ENCODE data around the gene TAF12. TPM values are rescaled to one million over a fixed set of nuclear protein-coding genes. Genes with fewer than 3 reads are reported as not detected.
"Not testable (repeated sequence)": the region's sequence is repeated elsewhere in the genome, so short reads cannot be mapped to it uniquely, and the experiment has no call there.

Gene TAF12
- total RNA-seq, 1 donor from 2014 or later: 32.2 TPM

DNA sequence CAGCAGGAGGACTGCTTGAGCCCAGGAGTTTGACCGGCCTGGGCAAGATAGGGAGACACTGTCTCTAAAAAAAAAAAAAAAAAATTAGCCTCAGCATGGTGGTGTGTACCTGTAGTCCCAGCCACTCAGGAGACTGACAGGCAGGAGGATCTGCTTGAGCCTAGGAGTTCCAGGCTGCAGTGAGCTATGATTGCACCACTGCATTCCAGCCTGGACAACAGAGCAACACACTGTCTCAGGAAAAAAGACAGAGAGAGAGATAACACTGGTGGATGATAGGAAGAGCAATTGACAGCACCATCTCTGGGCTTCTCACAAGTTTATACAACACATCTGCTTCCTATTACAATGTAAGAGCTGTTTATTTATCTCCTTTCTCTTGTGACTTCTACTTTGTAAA, 3.2 kb upstream of the TAF12 start:
- intact Hi-C loops (cut with DNase I): loop anchor here (5.0 to 10.0 kb wide), 3 partner anchors 269 to 481 kb away; partner anchors contain the start of genes ATP5IF1, DNAJC8 and EPB41
- H3K4me1 ChIP-seq: peaks cover 3 to 28% of the 10 kb centered on the region in 2 donors

GRCh38 chr1:28645406-28645805, 2.5 kb upstream of the TAF12 start:
- H3K9me3 ChIP-seq; H3K27me3 ChIP-seq; DNase-seq (ENCODE audit: low spot score in 2 of 2); H3K4me3 ChIP-seq; H3K36me3 ChIP-seq: not testable (repeated sequence)
- peaks cover 3 to 29% of the 10 kb centered on the region in 2 donors for H3K4me1 ChIP-seq
- H3K27ac ChIP-seq: peak overlapping the region in 1 of 2 donors; percentile 8
- intact Hi-C loops (cut with DNase I): loop anchor here (5.0 to 10.0 kb wide), 3 partner anchors 269 to 482 kb away; partner anchors contain the start of genes ATP5IF1, DNAJC8 and EPB41

More for the DNA sequence above, 3.2 kb upstream of the TAF12 start:
- DNase-seq (ENCODE audit: low spot score in 2 of 2): no peak
- TF ChIP-seq, protein P1, sequence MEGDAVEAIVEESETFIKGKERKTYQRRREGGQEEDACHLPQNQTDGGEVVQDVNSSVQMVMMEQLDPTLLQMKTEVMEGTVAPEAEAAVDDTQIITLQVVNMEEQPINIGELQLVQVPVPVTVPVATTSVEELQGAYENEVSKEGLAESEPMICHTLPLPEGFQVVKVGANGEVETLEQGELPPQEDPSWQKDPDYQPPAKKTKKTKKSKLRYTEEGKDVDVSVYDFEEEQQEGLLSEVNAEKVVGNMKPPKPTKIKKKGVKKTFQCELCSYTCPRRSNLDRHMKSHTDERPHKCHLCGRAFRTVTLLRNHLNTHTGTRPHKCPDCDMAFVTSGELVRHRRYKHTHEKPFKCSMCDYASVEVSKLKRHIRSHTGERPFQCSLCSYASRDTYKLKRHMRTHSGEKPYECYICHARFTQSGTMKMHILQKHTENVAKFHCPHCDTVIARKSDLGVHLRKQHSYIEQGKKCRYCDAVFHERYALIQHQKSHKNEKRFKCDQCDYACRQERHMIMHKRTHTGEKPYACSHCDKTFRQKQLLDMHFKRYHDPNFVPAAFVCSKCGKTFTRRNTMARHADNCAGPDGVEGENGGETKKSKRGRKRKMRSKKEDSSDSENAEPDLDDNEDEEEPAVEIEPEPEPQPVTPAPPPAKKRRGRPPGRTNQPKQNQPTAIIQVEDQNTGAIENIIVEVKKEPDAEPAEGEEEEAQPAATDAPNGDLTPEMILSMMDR (IDR thresholded peaks at IDR 0.05): no peak
- Histone ChIP-seq H3K27ac (peak overlapping the region in 1 of 2 donors; percentile 8), H3K4me3 (no peak overlapping the region), H3K27me3 (no peaks in the 10 kb centered on the region), H3K9me3 (no peaks in the 10 kb centered on the region), H3K36me3 (no peaks in the 10 kb centered on the region)

- Histone ChIP-seq H3K36me3 (no peaks in the 10 kb centered on the region), H3K27ac (peak overlapping the region; percentile 92), H3K4me3 (peak overlapping the region; percentile 67 to 76), H3K4me1 (peaks cover 3 to 29% of the 10 kb centered on the region in 2 donors), H3K27me3 (no peaks in the 10 kb centered on the region), H3K9me3 (no peaks in the 10 kb centered on the region)
- no peak for DNase-seq (ENCODE audit: low spot score in 2 of 2)
- TF ChIP-seq, protein P1 (IDR thresholded peaks at IDR 0.05): no peak
- intact Hi-C loops (cut with DNase I): loop anchor here (5.0 to 10.0 kb wide), 3 partner anchors 243 to 410 kb away; partner anchors contain the start of genes ATP5IF1, DNAJC8 and EPB41
Measured at GRCh38 chr1:28644494-28644893, 1.6 kb upstream of the TAF12 start.

DNA sequence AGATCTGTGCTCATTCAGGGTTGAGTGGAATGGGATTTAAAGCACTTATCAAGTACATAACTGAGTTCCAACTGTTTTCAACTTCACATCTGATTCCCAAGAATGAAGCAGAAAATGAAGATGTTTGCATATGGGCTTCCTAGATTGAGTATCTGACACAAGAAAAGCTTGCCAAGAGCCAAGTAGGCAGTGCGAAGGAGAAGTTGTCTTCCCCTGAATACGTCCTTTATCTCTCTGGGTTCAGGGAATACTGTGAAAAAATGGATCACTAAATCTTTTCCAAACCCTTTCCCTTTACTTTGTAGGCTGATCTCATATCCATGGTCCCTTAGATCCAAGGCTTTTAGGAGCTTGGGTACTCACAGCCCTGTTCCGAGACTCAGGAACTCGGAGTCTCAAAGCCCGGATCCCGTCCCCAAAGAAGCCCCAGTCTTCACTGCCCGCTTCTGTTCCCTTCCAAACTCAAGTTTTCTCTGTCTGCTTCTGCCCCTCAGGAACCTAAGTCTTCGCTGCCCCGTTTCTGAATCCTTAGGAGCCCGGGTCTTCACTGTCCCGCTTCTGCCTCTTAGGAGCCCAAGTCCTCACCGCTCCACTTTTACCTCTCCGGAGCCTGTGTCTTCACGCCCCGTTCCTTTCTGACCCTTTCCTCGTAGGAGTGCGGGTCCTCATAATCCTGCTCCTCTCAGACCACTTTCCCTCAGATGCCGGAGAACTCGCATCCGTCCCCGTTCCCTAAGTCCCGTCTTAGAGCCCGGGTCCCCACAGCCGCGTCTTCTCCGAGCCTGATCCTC, 616 bp downstream of the TAF12 start:
- no peaks in the 10 kb centered on the region for H3K27me3 ChIP-seq
- TF ChIP-seq, protein P1 (IDR thresholded peaks at IDR 0.05): no peak
- peak overlapping the region; percentile 67 to 76 for H3K4me3 ChIP-seq
- intact Hi-C loops (cut with DNase I): loop anchor here (1.0 to 10.0 kb wide), 8 partner anchors 61 to 539 kb away; partner anchors contain the start of genes ATP5IF1, DNAJC8, EPB41 and SRSF4
- H3K27ac ChIP-seq: peak overlapping the region; percentile 92
- H3K36me3 ChIP-seq: no peaks in the 10 kb centered on the region
- H3K9me3 ChIP-seq: no peaks in the 10 kb centered on the region
- no peak for DNase-seq (ENCODE audit: low spot score in 2 of 2)
- peaks cover 0 to 19% of the 10 kb centered on the region in 2 donors for H3K4me1 ChIP-seq

GRCh38 chr1:28640766-28641165, 2.1 kb downstream of the TAF12 start:
- Histone ChIP-seq H3K4me1 (peaks cover 0 to 19% of the 10 kb centered on the region in 2 donors), H3K27me3 (no peaks in the 10 kb centered on the region), H3K9me3 (no peaks in the 10 kb centered on the region), H3K4me3 (no peak overlapping the region), H3K27ac (no peak overlapping the region), H3K36me3 (no peaks in the 10 kb centered on the region)
- no peak for DNase-seq (ENCODE audit: low spot score in 2 of 2)
- intact Hi-C loops (cut with DNase I): loop anchor here (5.0 to 10.0 kb wide), 3 partner anchors 247 to 406 kb away; partner anchors contain the start of genes ATP5IF1, DNAJC8 and EPB41
- TF ChIP-seq, protein P1 (IDR thresholded peaks at IDR 0.05): no peak

GRCh38 chr1:28632560-28632959, 10.3 kb downstream of the TAF12 start:
- no peak overlapping the region for H3K27ac ChIP-seq
- intact Hi-C loops (cut with DNase I): no loop called here
- no peaks in the 10 kb centered on the region for H3K36me3 ChIP-seq
- no peaks in the 10 kb centered on the region for H3K4me1 ChIP-seq
- no peak for DNase-seq (ENCODE audit: low spot score in 2 of 2)
- TF ChIP-seq, protein P1 (IDR thresholded peaks at IDR 0.05): no peak
- no peak overlapping the region for H3K4me3 ChIP-seq
- no peaks in the 10 kb centered on the region for H3K27me3 ChIP-seq
- H3K9me3 ChIP-seq: no peaks in the 10 kb centered on the region

Measured in ascending aorta (tissue), 2 donors.